ENCODE data around the gene ALDH1L1. TPM values are rescaled to one million over a fixed set of nuclear protein-coding genes. Genes with fewer than 3 reads are reported as not detected.

ALDH1L1 gene
- total RNA-seq, 5 donors from 2014 or later (not counting 1 experiment from before 2014, with no cell fraction given), result 0.19 to 1.6 (median 0.20) TPM; not detected in 2

DNA sequence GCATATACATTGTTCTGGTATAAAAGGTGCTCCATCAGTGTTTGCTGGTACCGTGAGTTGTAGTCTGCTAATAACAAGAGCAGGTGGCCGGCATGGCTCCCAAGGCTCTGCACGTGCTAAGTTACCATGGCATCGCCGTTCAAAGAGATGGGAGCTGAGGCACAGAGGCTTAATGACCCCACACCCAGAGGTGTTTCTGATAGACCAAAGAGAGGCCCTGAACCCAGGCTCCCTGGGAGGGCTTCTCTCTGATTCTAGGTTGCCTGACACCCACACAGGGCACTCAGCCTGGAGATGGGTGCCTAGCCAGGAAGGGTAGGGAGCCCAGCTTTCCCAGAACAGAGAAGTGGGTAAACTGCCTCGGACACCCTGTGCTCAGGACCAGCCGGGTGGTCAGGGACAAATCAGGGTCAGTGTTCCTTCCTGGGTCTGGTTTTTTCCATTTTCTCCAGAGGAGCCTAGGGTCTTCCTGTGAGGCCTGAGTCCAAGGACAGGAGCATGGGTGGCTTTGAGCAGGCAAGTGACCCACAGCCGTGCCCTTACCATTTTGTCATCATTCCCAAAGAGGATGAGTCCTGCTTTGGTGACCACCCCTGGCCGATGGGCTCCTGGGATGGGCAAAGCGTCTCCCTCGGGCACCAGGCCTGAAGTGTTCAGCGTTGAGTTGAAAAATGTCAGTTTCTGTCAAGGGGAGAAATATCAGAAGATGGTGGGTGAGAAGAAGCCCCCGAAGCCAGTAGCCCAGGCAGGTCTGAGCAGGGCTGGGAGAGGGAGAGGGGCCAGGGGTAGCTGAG lies 27.3 kb downstream of the ALDH1L1 start:
- no peak overlapping the region for H3K4me3 Mint-ChIP-seq
- ChIA-PET POLR2A (no interaction called here), CTCF (no interaction called here)
- Histone ChIP-seq H3K4me1 (ENCODE audit: control insufficient read depth in 1 of 2, extremely low read depth in 1 of 2, insufficient read depth in 2 of 2, low read length in 2 of 2) (no peaks in the 10 kb centered on the region), H3K36me3 (ENCODE audit: control insufficient read depth in 2 of 2, extremely low read depth in 1 of 2, insufficient read depth in 1 of 2, low read length in 1 of 2) (no peaks in the 10 kb centered on the region), H3K4me3 (ENCODE audit: control insufficient read depth in 1 of 2, extremely low read depth in 1 of 2, low read length in 1 of 2) (no peak overlapping the region), H3K27ac (ENCODE audit: low read length) (no peak overlapping the region), H3K27me3 (replicated peaks in 1 of 2; ENCODE audit: control insufficient read depth in 2 of 2, extremely low read depth in 1 of 2, insufficient read depth in 2 of 2, low read length in 1 of 2) (peaks cover 0 to 4% of the 10 kb centered on the region in 2 experiments), H3K9me3 (no peaks in the 10 kb centered on the region)
- H3K4me1 Mint-ChIP-seq, result no peaks in the 10 kb centered on the region
- no peaks in the 10 kb centered on the region for H3K9me3 Mint-ChIP-seq
- H3K27ac Mint-ChIP-seq, result no peak overlapping the region
- 77% methylated on average over 9 of the region's 13 CpGs for WGBS (ENCODE audit: insufficient coverage)
- ATAC-seq (replicated peaks in 1 of 4), result no peak
- H3K36me3 Mint-ChIP-seq, result no peaks in the 10 kb centered on the region
- no peak for DNase-seq
- peaks cover 0 to 2% of the 10 kb centered on the region in 2 donors for H3K27me3 Mint-ChIP-seq

DNA sequence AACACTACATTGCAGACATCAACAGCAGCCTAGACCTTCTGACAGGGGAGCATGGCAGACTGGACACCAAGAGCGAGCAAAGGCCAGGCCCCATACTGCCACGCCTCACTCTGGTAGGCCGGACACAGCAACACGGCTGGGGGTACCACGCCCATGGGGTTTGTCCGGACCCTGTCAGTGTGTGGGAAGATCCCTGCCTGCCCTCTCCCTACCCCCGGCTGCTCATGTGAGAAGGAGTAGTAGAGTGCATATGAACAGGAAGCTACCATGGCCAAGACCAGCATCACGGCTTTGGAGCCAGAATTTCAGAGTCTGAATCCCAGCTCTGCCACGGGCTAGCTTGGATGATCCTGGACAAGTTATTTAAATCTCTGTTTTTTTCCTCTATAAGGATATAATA lies 27.9 kb downstream of the ALDH1L1 start:
- no peaks in the 10 kb centered on the region for H3K9me3 Mint-ChIP-seq
- no peak for ATAC-seq (replicated peaks in 1 of 4)
- no peaks in the 10 kb centered on the region for H3K36me3 ChIP-seq (ENCODE audit: control insufficient read depth in 2 of 2, extremely low read depth in 1 of 2, insufficient read depth in 1 of 2, low read length in 1 of 2)
- no peaks in the 10 kb centered on the region for H3K4me1 ChIP-seq (ENCODE audit: control insufficient read depth in 1 of 2, extremely low read depth in 1 of 2, insufficient read depth in 2 of 2, low read length in 2 of 2)
- H3K9me3 ChIP-seq, result no peaks in the 10 kb centered on the region
- H3K4me1 Mint-ChIP-seq, result no peaks in the 10 kb centered on the region
- peak in 1 of 35 experiments; percentile 10 for DNase-seq
- H3K27me3 Mint-ChIP-seq, result peaks cover 0 to 2% of the 10 kb centered on the region in 2 donors
- ChIA-PET CTCF (no interaction called here), POLR2A (no interaction called here)
- no peak overlapping the region for H3K4me3 Mint-ChIP-seq
- peaks cover 0 to 4% of the 10 kb centered on the region in 2 experiments for H3K27me3 ChIP-seq (replicated peaks in 1 of 2; ENCODE audit: control insufficient read depth in 2 of 2, extremely low read depth in 1 of 2, insufficient read depth in 2 of 2, low read length in 1 of 2)
- H3K27ac Mint-ChIP-seq, result no peak overlapping the region
- 100% methylated on average over 1 of the region's 9 CpGs for WGBS (ENCODE audit: insufficient coverage)
- no peaks in the 10 kb centered on the region for H3K36me3 Mint-ChIP-seq
- no peak overlapping the region for H3K4me3 ChIP-seq (ENCODE audit: control insufficient read depth in 1 of 2, extremely low read depth in 1 of 2, low read length in 1 of 2)
- H3K27ac ChIP-seq (ENCODE audit: low read length), result no peak overlapping the region

DNA sequence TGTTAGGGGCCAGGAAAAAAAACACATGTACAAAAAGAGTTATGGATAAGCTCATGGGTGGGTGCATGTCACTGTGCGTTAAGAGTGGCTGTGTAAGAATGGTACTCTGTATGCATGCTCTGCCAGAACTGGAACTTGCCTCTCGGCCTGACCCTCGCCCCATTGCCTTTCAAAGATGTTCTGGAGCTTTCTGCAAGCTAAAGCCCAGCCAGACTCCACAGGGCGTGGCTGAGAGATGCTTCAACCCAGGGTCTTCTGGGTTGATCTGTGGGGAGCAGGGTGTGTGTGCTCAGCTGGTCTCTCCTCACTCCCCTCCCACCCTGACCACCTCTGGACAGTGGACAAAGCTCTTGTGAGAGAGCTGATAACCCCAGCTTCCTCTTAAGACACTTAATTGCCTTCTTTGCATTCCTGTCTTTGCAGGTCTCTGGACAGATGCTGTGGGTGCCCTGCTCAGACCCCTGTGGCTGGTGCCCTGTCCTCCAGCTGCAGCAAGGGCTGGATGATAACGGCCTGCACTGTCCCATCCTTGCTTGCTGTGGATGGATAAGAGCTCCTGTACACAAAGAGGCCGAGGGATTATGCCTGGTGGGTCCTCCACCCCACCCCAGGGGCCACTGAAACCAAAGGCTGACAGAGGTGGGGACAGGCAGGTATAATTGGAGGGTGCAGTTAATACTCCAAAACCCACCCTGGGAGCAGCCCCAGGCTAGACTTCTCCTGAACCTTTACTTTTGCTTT lies 28.7 kb downstream of the ALDH1L1 start:
- ChIA-PET POLR2A (no interaction called here), CTCF (interaction anchor here in 1 of 2 donors (1.1 kb wide), 1 partner anchor 18 kb away, joined by 3 read pairs; no protein-coding TSS in a partner anchor)
- Mint-ChIP-seq H3K9me3 (no peaks in the 10 kb centered on the region), H3K4me3 (no peak overlapping the region), H3K36me3 (no peaks in the 10 kb centered on the region), H3K27ac (no peak overlapping the region), H3K4me1 (no peaks in the 10 kb centered on the region), H3K27me3 (peaks cover 0 to 2% of the 10 kb centered on the region in 2 donors)
- Histone ChIP-seq H3K36me3 (ENCODE audit: control insufficient read depth in 2 of 2, extremely low read depth in 1 of 2, insufficient read depth in 1 of 2, low read length in 1 of 2) (no peaks in the 10 kb centered on the region), H3K4me3 (ENCODE audit: control insufficient read depth in 1 of 2, extremely low read depth in 1 of 2, low read length in 1 of 2) (no peak overlapping the region), H3K4me1 (ENCODE audit: control insufficient read depth in 1 of 2, extremely low read depth in 1 of 2, insufficient read depth in 2 of 2, low read length in 2 of 2) (no peaks in the 10 kb centered on the region), H3K27ac (ENCODE audit: low read length) (no peak overlapping the region), H3K9me3 (no peaks in the 10 kb centered on the region), H3K27me3 (replicated peaks in 1 of 2; ENCODE audit: control insufficient read depth in 2 of 2, extremely low read depth in 1 of 2, insufficient read depth in 2 of 2, low read length in 1 of 2) (peaks cover 0 to 4% of the 10 kb centered on the region in 2 experiments)
- WGBS (ENCODE audit: insufficient coverage), result 100% methylated on average over 1 of the region's 6 CpGs
- DNase-seq (peak in 2 of 35 experiments; percentile 1 to 14), ATAC-seq (replicated peaks in 1 of 4) (no peak)

DNA sequence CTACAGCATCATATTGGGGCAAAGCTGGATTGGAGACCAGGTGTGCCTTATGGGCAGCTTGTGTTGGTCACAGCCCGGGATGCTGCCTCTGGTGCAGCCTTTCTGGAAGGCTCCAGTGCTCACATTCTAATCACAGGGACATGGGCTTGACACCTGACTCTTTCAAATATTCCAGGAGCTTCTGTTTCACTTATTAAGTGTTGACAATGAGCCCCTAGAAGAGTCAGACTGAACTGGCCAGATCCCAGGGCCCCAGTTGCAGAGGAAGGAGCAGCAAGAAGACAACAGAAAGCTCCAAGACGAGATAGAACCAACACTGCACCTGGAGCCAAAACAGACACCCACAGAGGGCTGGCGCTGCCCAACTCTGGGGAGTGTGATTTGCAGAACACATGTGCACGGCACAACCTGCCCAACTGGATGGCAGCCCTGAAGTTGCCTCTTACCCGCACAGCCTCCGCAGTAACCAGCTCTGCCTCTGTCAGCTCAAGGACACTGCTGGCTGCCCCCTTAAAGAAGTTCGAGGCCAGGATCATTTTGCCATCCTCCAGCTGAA lies 30.3 kb downstream of the ALDH1L1 start:
- H3K27ac ChIP-seq (ENCODE audit: low read length), result no peak overlapping the region
- H3K27me3 ChIP-seq (replicated peaks in 1 of 2; ENCODE audit: control insufficient read depth in 2 of 2, extremely low read depth in 1 of 2, insufficient read depth in 2 of 2, low read length in 1 of 2), result peaks cover 0 to 7% of the 10 kb centered on the region in 2 experiments
- H3K4me3 ChIP-seq (ENCODE audit: control insufficient read depth in 1 of 2, extremely low read depth in 1 of 2, low read length in 1 of 2), result no peak overlapping the region
- Mint-ChIP-seq H3K36me3 (no peaks in the 10 kb centered on the region), H3K9me3 (no peaks in the 10 kb centered on the region), H3K27ac (no peak overlapping the region), H3K4me3 (no peak overlapping the region), H3K27me3 (peaks cover 0 to 2% of the 10 kb centered on the region in 2 donors), H3K4me1 (no peaks in the 10 kb centered on the region)
- WGBS (ENCODE audit: insufficient coverage), result 79% methylated on average over 6 of the region's 7 CpGs
- DNase-seq (no peak), ATAC-seq (replicated peaks in 1 of 4) (no peak)
- H3K9me3 ChIP-seq, result no peaks in the 10 kb centered on the region
- ChIA-PET CTCF (no interaction called here), POLR2A (no interaction called here)
- no peaks in the 10 kb centered on the region for H3K36me3 ChIP-seq (ENCODE audit: control insufficient read depth in 2 of 2, extremely low read depth in 1 of 2, insufficient read depth in 1 of 2, low read length in 1 of 2)
- H3K4me1 ChIP-seq (ENCODE audit: control insufficient read depth in 1 of 2, extremely low read depth in 1 of 2, insufficient read depth in 2 of 2, low read length in 2 of 2), result no peaks in the 10 kb centered on the region

DNA sequence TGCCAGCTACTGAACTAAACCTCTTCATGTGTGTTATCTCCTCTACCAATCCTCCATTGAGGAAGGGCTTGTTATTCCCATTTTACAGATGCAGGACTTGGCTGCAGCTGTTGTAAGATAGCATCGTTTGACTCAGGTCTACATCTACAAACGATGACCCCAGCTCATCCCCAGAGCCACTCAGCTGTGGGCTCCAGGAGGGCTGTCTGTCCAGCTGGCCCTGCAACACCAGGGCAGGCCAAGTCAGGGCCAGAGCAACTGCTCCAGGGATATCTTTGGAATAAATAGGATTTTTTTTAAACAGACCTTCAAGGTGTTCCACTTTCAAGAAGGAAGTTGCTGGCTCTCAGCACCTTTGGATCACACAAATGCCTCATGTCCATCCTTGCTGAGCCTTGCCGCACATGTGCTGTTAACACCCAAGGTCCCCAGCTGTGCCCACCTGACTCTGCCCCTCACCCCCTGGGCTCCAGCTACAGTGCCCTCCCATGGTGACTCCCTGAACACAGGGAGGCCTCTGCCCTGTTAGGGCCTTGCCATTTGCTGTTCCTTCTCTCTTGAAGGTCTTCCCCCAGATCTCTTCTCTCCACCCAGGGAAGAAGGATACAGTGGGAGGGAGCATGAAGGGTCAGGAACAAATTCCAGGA lies 31.0 kb downstream of the ALDH1L1 start:
- H3K36me3 Mint-ChIP-seq, result no peaks in the 10 kb centered on the region
- Histone ChIP-seq H3K27ac (ENCODE audit: low read length) (no peak overlapping the region), H3K27me3 (replicated peaks in 1 of 2; ENCODE audit: control insufficient read depth in 2 of 2, extremely low read depth in 1 of 2, insufficient read depth in 2 of 2, low read length in 1 of 2) (peaks cover 0 to 7% of the 10 kb centered on the region in 2 experiments), H3K36me3 (ENCODE audit: control insufficient read depth in 2 of 2, extremely low read depth in 1 of 2, insufficient read depth in 1 of 2, low read length in 1 of 2) (no peaks in the 10 kb centered on the region), H3K4me1 (ENCODE audit: control insufficient read depth in 1 of 2, extremely low read depth in 1 of 2, insufficient read depth in 2 of 2, low read length in 2 of 2) (no peaks in the 10 kb centered on the region), H3K9me3 (no peaks in the 10 kb centered on the region), H3K4me3 (ENCODE audit: control insufficient read depth in 1 of 2, extremely low read depth in 1 of 2, low read length in 1 of 2) (no peak overlapping the region)
- H3K27me3 Mint-ChIP-seq, result peaks cover 0 to 2% of the 10 kb centered on the region in 2 donors
- ATAC-seq (replicated peaks in 1 of 4) (no peak), DNase-seq (peak in 1 of 35 experiments; percentile 23)
- H3K9me3 Mint-ChIP-seq, result no peaks in the 10 kb centered on the region
- H3K4me1 Mint-ChIP-seq, result no peaks in the 10 kb centered on the region
- WGBS (ENCODE audit: insufficient coverage), result 69% methylated on average over 3 of the region's 3 CpGs
- POLR2A ChIA-PET, result no interaction called here
- CTCF ChIA-PET, result no interaction called here
- H3K27ac Mint-ChIP-seq, result no peak overlapping the region
- no peak overlapping the region for H3K4me3 Mint-ChIP-seq
